Measurements from ENCODE around the gene KCND3.
"Not testable (repeated sequence)": the region's sequence is repeated elsewhere in the genome, so short reads cannot be mapped to it uniquely, and the experiment has no call there.

Gene KCND3

GRCh38 chr1:111746614-111746999 lies 242.9 kb downstream of the KCND3 start:
- no peak for DNase-seq

DNA sequence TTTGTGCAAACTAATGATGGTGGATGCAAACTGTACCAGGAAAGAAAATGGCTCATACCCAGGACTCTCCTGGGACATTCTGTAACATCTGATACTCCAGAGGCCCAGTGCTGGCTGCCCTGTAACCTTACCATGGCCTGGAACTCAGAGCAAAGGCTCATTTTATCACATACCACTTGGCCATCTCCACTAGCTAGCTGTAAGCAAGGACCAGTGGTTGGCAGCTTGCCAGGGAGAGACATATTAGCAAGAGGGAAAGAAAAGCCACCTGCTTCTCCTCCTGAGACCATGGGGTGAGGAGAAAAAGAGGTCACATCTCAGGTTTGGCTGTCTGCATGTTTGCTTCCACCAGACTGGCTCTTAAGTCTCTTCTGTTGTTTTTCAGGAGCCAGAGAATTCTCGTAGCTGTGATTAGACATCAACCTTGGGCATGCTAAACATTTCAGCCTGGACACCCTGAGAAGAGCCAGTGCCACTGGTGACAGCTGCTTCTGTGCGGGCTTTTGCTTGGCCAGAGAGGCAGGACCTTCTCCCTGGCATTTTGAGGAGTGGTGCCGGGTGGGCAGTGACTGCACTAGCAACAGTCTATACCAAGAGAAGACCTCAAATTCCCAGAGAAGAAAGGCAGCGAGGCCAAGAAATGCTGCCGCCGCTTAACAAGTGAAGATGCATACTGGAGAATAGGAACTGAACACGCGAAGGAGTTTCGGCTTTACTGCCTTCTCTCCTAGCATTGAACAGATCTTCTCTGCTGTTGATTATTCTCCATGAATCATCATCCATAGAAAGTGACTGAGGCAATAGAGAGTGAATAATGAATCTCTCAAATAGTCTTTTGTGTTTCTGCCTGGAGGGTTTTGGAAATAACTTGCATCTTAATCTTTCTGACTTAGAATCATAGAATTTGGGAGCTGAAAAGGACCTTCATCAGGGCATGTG lies 243.5 kb downstream of the KCND3 start:
- peak in 1 of 51 donors; percentile 31 for DNase-seq

GRCh38 chr1:111743679-111744101 lies 245.8 kb downstream of the KCND3 start:
- DNase-seq = no peak

DNA sequence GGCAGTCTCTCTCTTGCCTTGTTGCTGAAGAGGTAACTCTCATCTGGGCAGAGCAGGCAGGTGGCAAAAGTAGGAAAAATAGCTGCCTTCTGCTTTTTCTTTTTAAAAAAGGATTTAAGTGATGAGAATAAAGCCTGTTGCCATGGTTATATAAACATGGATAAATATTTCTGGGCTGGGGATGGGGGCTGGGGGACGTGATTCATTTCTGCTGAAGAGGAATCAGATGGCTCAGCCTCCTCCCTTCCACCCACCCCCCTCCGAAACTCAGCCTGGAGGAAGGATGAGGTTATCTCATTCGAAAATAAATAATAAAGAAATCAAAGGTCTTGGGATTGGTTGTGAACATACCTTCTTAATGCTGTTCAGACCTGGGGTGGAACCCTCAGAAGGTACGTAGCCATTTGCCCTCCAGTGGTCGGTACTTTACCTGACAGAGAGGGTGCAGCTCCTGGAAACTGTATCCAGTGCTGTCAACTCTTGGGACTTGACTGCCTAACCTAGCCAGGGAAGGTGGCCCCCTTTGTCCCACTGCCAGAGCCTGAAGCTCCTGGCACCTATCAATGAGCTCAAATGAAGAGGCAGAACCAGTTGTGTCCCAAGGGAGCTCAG lies 246.4 kb downstream of the KCND3 start:
- peak in 1 of 51 donors; percentile 23 for DNase-seq

DNA sequence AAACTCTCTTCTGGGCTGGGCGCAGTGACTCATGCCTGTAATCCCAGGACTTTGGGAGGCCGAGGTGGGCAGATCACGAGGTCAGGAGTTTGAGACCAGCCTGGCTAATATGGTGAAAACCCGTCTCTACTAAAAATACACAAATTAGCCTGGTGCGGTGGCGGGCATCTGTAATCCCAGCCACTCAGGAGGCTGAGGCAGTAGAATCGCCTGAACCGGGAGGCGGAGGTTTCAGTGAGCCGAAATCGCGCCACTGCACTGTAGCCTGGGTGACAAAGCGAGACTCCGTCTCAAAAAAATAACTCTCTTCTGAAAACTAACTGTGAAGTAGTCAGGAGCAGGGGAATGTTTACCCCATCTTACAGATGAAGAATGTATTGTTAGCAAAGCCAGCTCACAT lies 247.2 kb downstream of the KCND3 start:
- DNase-seq = not testable (repeated sequence)

- DNase-seq = peak in 40 of 51 donors; percentile 19 to 77 (median 58)
Measured at GRCh38 chr1:111739925-111740765, 249.3 kb downstream of the KCND3 start.

GRCh38 chr1:111739194-111739924 lies 250.1 kb downstream of the KCND3 start, which contains the start of gene INKA2:
Gene INKA2, minus strand, starts transcription at chr1:111739395. Its CDS starts 153 bp downstream, at chr1:111739242.
- DNase-seq = peak; percentile 48 to 92 (median 81)

DNA sequence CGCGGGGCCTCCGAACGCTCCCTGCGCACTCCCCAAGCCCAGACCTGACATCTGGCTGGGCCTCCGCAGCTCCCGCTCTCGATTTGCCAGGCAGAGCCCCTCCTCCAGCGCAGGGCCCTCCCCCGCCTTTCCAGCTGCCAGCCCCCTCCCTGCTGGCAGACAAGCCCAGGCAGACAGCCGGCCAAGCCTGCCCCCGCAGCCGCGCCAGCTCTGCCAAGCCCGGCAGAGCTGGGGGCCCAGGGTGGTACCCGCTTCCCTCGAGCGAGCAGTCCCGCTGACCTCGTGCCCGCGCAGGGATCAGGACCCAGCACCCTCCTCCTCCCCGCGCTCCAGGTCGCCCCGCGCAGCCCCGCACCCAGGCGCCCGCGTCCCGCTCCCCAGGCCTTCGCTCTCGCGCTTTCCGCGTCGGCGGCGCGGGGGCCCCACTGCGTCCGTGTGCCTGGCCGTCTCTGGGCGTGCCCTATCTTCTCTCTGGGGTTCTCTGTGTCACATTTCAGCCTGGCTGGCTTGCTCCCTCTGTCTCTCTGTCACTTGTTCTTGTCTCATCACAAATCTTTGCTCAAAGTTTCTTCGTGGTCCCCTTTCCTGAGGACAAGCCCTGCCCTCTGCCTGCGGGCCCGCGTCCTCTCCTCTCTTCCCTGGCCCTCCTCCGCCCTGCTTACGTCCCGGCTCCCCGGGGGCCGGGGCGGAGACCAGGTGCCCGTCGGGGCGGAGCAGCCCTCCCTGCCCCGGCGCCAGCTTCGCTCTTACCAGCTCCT lies 250.9 kb downstream of the KCND3 start:
- DNase-seq = peak in 48 of 51 donors; percentile 10 to 81 (median 64)

GRCh38 chr1:111738133-111738435 lies 251.4 kb downstream of the KCND3 start:
- DNase-seq = no peak

GRCh38 chr1:111737216-111738132 lies 252.0 kb downstream of the KCND3 start:
- peak in 1 of 51 donors; percentile 83 for DNase-seq

GRCh38 chr1:111736548-111737215 lies 252.8 kb downstream of the KCND3 start:
- peak in 42 of 51 donors; percentile 14 to 88 (median 63) for DNase-seq

DNA sequence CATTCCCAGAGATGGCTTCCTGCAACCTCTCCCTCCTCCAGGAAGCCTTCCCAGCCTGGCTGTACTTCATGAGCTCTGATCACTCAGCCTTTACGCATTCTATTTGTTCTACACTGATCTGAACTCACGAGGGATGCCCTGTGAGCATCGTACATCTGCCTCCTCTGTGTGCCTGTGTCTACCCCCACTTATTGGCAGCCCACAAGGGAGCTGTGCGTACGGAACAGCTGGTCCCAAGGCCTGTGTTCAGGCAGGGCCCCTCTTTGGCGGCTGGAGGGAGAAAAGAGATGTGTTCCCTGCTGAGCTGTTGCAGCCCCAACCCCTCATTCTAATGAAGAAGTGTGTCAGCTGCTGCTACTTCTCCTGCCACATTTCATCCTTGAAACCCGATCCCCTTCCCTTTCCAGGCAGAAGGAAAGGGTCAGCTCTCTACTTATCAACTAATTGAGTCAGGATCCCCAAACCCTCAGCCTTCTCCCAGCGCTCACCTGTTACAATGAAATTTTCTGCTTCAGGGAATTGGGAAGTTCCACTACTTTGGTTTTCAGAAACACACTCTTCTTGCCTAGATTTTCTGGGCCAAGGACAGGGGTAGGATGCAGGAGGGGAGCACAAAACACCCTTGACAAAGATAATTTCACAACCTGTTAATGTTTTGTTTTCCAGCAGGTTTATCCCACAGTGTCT lies 253.5 kb downstream of the KCND3 start:
- DNase-seq = peak in 7 of 51 donors; percentile 12 to 43 (median 27)

- no peak for DNase-seq
Measured at GRCh38 chr1:111735321-111735720, 254.1 kb downstream of the KCND3 start.

- no peak for DNase-seq
Measured at GRCh38 chr1:111734856-111735255, 254.6 kb downstream of the KCND3 start.

- no peak for DNase-seq
Measured at GRCh38 chr1:111734426-111734825, 255.0 kb downstream of the KCND3 start.

DNA sequence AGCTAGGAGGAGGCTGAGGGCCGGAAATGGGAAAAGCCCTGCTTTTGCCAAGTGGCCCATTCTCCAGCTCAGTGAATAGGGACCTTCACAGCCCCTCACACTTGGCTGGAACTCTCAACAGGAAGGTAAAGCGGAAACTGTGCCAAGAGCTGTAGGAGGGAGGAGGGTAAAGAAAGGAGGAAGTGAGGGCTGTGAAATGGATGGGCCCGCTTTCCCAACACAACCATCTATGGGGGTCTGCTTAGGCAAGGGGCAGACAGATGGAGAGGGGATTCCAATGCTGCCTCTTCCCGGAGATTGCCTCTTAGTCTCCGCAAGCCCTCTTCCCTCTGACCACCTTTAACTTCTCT lies 255.5 kb downstream of the KCND3 start:
- DNase-seq = no peak

GRCh38 chr1:111733183-111733991 lies 256.1 kb downstream of the KCND3 start:
- DNase-seq = peak in 22 of 51 donors; percentile 17 to 56 (median 35)

All from hypothalamus (tissue), 51 donors.